H9 (cell line): ENCODE data around the gene TCF7L2. TPM values are rescaled to one million over a fixed set of nuclear protein-coding genes. Genes with fewer than 3 reads are reported as not detected.

Experiments used
- DNase-seq: peaks from one replicate; pipeline ENCODE4 v3.0.0-alpha.2; 2017
- H2AFZ ChIP-seq: one replicate; pipeline ENCODE4 v1.6.1; 2013; ENCODE audit warnings: mild to moderate bottlenecking, low read length, control low read depth, moderate library complexity
- H2AK5ac ChIP-seq: 2 replicates; pipeline ENCODE4 v1.6.1; 2013; ENCODE audit warnings: low read length, control low read depth, mixed read lengths; ENCODE audit not compliant: insufficient read length
- H2BK120ac ChIP-seq: one replicate; pipeline ENCODE4 v1.6.1; 2013; ENCODE audit warnings: low read depth, mild to moderate bottlenecking, low read length, control low read depth, inconsistent platforms; ENCODE audit not compliant: poor library complexity, severe bottlenecking
- H2BK12ac ChIP-seq: 2 replicates; pipeline ENCODE4 v1.6.1; 2013; ENCODE audit warnings: low read length, control low read depth, mixed read lengths, low read depth; ENCODE audit not compliant: insufficient read length
- H2BK15ac ChIP-seq: 2 replicates; pipeline ENCODE4 v1.6.1; 2013; ENCODE audit warnings: low read depth, low read length, control low read depth
- H2BK20ac ChIP-seq: one replicate; pipeline ENCODE4 v1.6.1; 2013; ENCODE audit warnings: low read depth, mild to moderate bottlenecking, low read length, control low read depth, inconsistent platforms; ENCODE audit not compliant: poor library complexity, severe bottlenecking
- H2BK5ac ChIP-seq: 2 replicates; pipeline ENCODE4 v1.6.1; 2013; ENCODE audit warnings: low read length, control low read depth, mixed read lengths; ENCODE audit not compliant: insufficient read length
- H3K14ac ChIP-seq: 2 replicates; pipeline ENCODE4 v1.6.1; 2013; ENCODE audit warnings: low read length, control low read depth; ENCODE audit not compliant: insufficient read depth
- H3K18ac ChIP-seq: 2 replicates; pipeline ENCODE4 v1.6.1; 2013; ENCODE audit warnings: low read depth, mild to moderate bottlenecking, mixed read lengths, low read length, control low read depth; ENCODE audit not compliant: insufficient read length
- H3K23ac ChIP-seq: 2 replicates; pipeline ENCODE4 v1.6.1; 2013; ENCODE audit warnings: low read length, control low read depth, mixed read lengths, low read depth; ENCODE audit not compliant: insufficient read length
- H3K23me2 ChIP-seq: 2 replicates; pipeline ENCODE4 v1.6.1; 2013; ENCODE audit warnings: low read depth, mild to moderate bottlenecking, mixed read lengths, low read length, control low read depth; ENCODE audit not compliant: insufficient read length, poor library complexity, severe bottlenecking
- H3K27ac ChIP-seq: 2 replicates; pipeline ENCODE4 v1.5.1; 2013; ENCODE audit warnings: low read length, control low read depth, mixed read lengths, low read depth; ENCODE audit not compliant: insufficient read length
- H3K27me3 ChIP-seq: 2 replicates; pipeline ENCODE4 v1.6.1; 2013; ENCODE audit warnings: low read length, control low read depth, inconsistent platforms; ENCODE audit not compliant: insufficient read depth
- H3K4ac ChIP-seq: 2 replicates; pipeline ENCODE4 v1.6.1; 2013; ENCODE audit warnings: low read depth, mild to moderate bottlenecking, control low read depth, inconsistent platforms, low read length, moderate library complexity
- H3K4me1 ChIP-seq: 2 replicates; pipeline ENCODE4 v1.6.1; 2013; ENCODE audit warnings: low read length, control low read depth, inconsistent platforms; ENCODE audit not compliant: insufficient read depth
- H3K4me2 ChIP-seq: 2 replicates; pipeline ENCODE4 v1.6.1; 2013; ENCODE audit warnings: low read length, control low read depth, mixed read lengths; ENCODE audit not compliant: insufficient read length, insufficient read depth
- H3K56ac ChIP-seq: 2 replicates; pipeline ENCODE4 v1.6.1; 2013; ENCODE audit warnings: low read depth, mild to moderate bottlenecking, mixed read lengths, low read length, control low read depth; ENCODE audit not compliant: insufficient read length
- H3K79me1 ChIP-seq: 2 replicates; pipeline ENCODE4 v1.6.1; 2013; ENCODE audit warnings: low read depth, mild to moderate bottlenecking, moderate library complexity, low read length, control low read depth, inconsistent platforms; ENCODE audit not compliant: insufficient read depth, poor library complexity, severe bottlenecking
- H3K79me2 ChIP-seq: 2 replicates; pipeline ENCODE4 v1.6.1; 2013; ENCODE audit warnings: low read length, control low read depth, inconsistent platforms; ENCODE audit not compliant: insufficient read depth
- H3K9ac ChIP-seq: 2 replicates; pipeline ENCODE4 v1.6.1; 2013; ENCODE audit warnings: low read length, control low read depth, mixed read lengths; ENCODE audit not compliant: insufficient read length; ENCODE audit errors: extremely low read depth
- H3K9me3 ChIP-seq: one replicate; pipeline ENCODE4 v1.6.1; 2013; ENCODE audit warnings: low read depth, low read length, inconsistent platforms; ENCODE audit not compliant: control insufficient read depth
- H3T11ph ChIP-seq: one replicate; pipeline ENCODE4 v1.6.1; 2013; ENCODE audit warnings: mild to moderate bottlenecking, low read length, control low read depth, inconsistent platforms
- H4K20me1 ChIP-seq: one replicate; pipeline ENCODE4 v1.6.1; 2013; ENCODE audit not compliant: control insufficient read depth, insufficient read length, insufficient read depth
- H4K5ac ChIP-seq: 2 replicates; pipeline ENCODE4 v1.6.1; 2013; ENCODE audit warnings: low read depth, mild to moderate bottlenecking, mixed read lengths, low read length, control low read depth; ENCODE audit not compliant: insufficient read length
- H4K8ac ChIP-seq: replicated peaks from 2 replicates; pipeline ENCODE4 v1.6.1; 2013; ENCODE audit warnings: low read length, control low read depth, mixed read lengths, low read depth; ENCODE audit not compliant: insufficient read length
- H4K91ac ChIP-seq: 2 replicates; pipeline ENCODE4 v1.6.1; 2013; ENCODE audit warnings: low read depth, mild to moderate bottlenecking, moderate library complexity, mixed read lengths, low read length, control low read depth; ENCODE audit not compliant: insufficient read length
- H3K27ac Mint-ChIP-seq, 3 experiments: 2 replicates in 2 of 3; 3 replicates in 1 of 3; pipeline ENCODE4 v1.8.0; 2020 to 2021; ENCODE audit warnings: mixed read lengths in 3 of 3, mild to moderate bottlenecking in 1 of 3, moderate library complexity in 1 of 3
- H3K27me3 Mint-ChIP-seq: 2 replicates; pipeline ENCODE4 v1.8.0; 2021; ENCODE audit warnings: low read depth, mild to moderate bottlenecking, moderate library complexity, mixed read lengths
- H3K36me3 Mint-ChIP-seq, 3 experiments: 2 replicates in 2 of 3; 3 replicates in 1 of 3; pipeline ENCODE4 v1.8.0; 2020 to 2021; ENCODE audit warnings: low read depth in 3 of 3, mixed read lengths in 3 of 3; ENCODE audit not compliant: insufficient read depth in 1 of 3
- H3K4me1 Mint-ChIP-seq, 2 experiments: 2 replicates each; pipeline ENCODE4 v1.8.0; 2020; ENCODE audit warnings: mixed read lengths in 2 of 2
- H3K4me3 Mint-ChIP-seq, 2 experiments: 2 replicates in 1 of 2; 3 replicates in 1 of 2; pipeline ENCODE4 v1.8.0; 2020 to 2021; ENCODE audit warnings: mild to moderate bottlenecking in 2 of 2, mixed read lengths in 2 of 2, moderate library complexity in 1 of 2
- H3K9me3 Mint-ChIP-seq, 2 experiments: 2 replicates in 1 of 2; 3 replicates in 1 of 2; pipeline ENCODE4 v1.8.0; 2020; ENCODE audit warnings: mild to moderate bottlenecking in 2 of 2, mixed read lengths in 2 of 2, moderate library complexity in 1 of 2
- WGBS: extraction: QIAGEN DNeasy Blood & Tissue Kit; methylation state at CpG from one replicate; pipeline ENCODE4 v1.1.7; 2013; ENCODE audit warnings: missing lambda C conversion rate, low lambda C conversion rate, mixed read lengths; ENCODE audit not compliant: insufficient read length; ENCODE audit errors: extremely low coverage; 5-methylcytosine and 5-hydroxymethylcytosine counted together
- total RNA-seq: library from RNA; stranded (reverse); gene quantifications from 2 replicates; pipeline ENCODE4 v1.2.1, GENCODE V29; 2021
- TF ChIP-seq, protein P1 (sequence below): fragments of 200-600 bp; sonication (generic); conservative IDR thresholded peaks from 3 replicates; pipeline ENCODE4 v1.8.0; 2021; ENCODE audit warnings: antibody characterized with exemption, mild to moderate bottlenecking

The TCF7L2 gene
- total RNA-seq, 1 experiment from 2014 or later = 71.1 TPM

DNA sequence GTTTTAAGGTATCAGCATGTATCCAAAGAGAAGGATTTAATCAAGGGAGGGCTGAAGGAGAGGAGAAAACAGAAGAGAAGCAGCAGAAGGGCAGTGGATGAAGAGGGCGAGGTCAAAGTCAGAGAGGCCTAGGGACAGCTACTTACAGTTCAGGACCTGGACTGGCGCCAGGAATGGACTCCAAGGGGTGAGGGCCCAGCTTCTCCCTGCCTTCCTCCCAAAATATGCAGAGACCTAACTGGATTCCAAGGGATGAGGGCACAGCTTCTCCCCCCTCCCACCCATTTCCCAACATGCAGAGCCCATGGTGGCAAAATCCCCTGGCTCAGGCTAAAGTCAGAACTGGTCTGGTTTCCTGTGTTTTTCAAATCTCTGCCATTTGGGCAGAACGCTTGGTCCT, 3.4 kb upstream of the TCF7L2 start:
- no CpG with 5 or more reads among the region's 3 CpGs for WGBS
- Mint-ChIP-seq H3K27ac (no peak overlapping the region; a peak in 1 of 7 replicates), H3K4me1 (peaks cover 34 to 38% of the 10 kb centered on the region in 2 experiments), H3K4me3 (no peak overlapping the region), H3K9me3 (peaks cover 0 to under 1% of the 10 kb centered on the region in 2 experiments; a peak in 2 of 5 replicates), H3K36me3 (peaks cover 3 to 7% (median 5%) of the 10 kb centered on the region in 3 experiments; a peak in 6 of 7 replicates), H3K27me3 (no peaks in the 10 kb centered on the region; the same call in 1 of the 2 replicates)
- Histone ChIP-seq H3K9ac (no peak overlapping the region), H4K91ac (no peak overlapping the region), H3K18ac (no peak overlapping the region), H3K9me3 (no peaks in the 10 kb centered on the region), H3K79me2 (peaks cover 3% of the 10 kb centered on the region; the same call in 1 of the 2 replicates), H4K5ac (no peak overlapping the region), H4K8ac (no peak overlapping the region), H3K23me2 (peaks cover 1% of the 10 kb centered on the region), H2BK120ac (no peak overlapping the region), H4K20me1 (no peaks in the 10 kb centered on the region), H2BK20ac (no peak overlapping the region), H2AK5ac (no peak overlapping the region), H2BK5ac (no peak overlapping the region), H2BK12ac (no peak overlapping the region), H2BK15ac (no peak overlapping the region), H3K4ac (no peak overlapping the region), H3K27ac (no peak overlapping the region), H3K23ac (no peak overlapping the region), H3K79me1 (no peaks in the 10 kb centered on the region), H3T11ph (no peak overlapping the region), H3K4me2 (no peak overlapping the region), H2AFZ (no peak overlapping the region), H3K4me1 (peaks cover 9% of the 10 kb centered on the region), H3K27me3 (no peaks in the 10 kb centered on the region), H3K14ac (no peak overlapping the region; the same call in 1 of the 2 replicates), H3K56ac (no peak overlapping the region)
- no peak for DNase-seq
- TF ChIP-seq, protein P1, sequence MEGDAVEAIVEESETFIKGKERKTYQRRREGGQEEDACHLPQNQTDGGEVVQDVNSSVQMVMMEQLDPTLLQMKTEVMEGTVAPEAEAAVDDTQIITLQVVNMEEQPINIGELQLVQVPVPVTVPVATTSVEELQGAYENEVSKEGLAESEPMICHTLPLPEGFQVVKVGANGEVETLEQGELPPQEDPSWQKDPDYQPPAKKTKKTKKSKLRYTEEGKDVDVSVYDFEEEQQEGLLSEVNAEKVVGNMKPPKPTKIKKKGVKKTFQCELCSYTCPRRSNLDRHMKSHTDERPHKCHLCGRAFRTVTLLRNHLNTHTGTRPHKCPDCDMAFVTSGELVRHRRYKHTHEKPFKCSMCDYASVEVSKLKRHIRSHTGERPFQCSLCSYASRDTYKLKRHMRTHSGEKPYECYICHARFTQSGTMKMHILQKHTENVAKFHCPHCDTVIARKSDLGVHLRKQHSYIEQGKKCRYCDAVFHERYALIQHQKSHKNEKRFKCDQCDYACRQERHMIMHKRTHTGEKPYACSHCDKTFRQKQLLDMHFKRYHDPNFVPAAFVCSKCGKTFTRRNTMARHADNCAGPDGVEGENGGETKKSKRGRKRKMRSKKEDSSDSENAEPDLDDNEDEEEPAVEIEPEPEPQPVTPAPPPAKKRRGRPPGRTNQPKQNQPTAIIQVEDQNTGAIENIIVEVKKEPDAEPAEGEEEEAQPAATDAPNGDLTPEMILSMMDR = no peak
